ENCODE measurements around the gene MOG.
A peak's percentile ranks its signal among the peaks of the same experiment; 100 is the strongest.

The MOG gene

DNA sequence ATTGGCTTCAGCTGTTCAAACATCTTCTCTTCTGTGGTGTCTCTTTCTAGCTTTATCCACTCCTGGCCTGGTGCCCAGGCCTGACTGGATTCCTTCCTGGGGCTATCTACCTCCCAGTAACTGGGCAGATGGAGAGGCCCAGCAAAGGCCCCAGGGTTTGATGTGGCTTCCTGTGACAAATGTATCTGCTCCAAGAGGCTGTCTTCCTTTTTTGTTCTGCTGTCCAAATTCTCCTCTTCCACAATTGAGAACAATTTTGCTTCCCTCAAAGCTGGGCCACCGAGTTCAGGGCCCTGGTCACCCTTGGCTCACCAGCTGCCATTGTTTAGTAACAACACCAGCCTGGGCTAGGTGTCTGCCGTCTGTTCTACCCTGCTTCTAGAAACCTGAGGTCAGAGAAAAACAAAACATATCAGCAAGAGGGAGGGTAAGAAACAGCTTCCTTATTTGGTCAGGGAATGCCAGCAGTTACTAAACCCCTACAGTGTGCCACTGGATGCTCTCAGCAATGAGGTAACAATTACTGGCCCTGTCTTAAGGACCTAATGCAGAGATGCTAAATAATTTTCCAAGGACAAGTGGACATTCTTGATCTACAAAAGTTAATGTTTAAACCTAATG, 20.2 kb downstream of the MOG start:
- DNase-seq (ENCODE audit: low read depth), result peak; percentile 49

DNA sequence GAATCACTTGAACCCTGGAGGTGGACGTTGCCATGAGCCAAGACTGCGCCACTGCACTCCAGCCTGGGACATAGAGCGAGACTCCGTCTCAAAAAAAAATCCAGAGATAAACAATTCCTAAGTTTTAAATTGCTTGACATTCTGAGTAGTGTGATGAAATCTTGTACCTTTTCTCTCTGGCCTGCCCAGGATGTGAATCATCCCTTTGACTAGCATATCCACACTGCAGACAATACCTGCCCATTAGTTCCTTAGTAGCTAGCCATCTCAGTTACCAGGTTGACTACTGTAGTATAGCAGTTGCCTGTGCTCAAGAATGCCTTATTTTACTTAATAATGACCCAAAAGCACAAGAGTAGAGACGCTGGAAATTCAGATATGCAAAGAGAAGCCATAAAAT, 21.2 kb downstream of the MOG start:
- DNase-seq (ENCODE audit: low read depth), result peak; percentile 65

DNA sequence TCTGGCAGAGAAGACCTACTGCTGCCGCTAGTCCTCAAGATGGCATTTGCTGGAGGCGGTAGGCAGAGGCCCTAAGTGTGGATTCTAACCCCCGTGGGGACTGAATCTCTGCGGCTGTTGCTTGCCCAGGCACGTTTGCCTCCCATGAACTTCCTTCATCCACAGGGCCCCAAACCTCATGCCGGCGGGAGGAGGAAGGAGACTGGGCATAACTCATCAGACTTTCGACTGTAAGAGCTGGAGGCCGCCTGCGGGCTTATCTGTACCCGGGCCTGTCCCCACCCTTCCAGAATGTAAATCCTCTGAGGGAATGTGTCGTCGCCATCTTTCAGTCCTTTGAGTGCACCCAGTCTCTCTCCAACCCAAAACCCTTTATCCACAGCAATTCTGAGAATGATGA, 23.1 kb downstream of the MOG start:
- no peak for DNase-seq (ENCODE audit: low read depth)

DNA sequence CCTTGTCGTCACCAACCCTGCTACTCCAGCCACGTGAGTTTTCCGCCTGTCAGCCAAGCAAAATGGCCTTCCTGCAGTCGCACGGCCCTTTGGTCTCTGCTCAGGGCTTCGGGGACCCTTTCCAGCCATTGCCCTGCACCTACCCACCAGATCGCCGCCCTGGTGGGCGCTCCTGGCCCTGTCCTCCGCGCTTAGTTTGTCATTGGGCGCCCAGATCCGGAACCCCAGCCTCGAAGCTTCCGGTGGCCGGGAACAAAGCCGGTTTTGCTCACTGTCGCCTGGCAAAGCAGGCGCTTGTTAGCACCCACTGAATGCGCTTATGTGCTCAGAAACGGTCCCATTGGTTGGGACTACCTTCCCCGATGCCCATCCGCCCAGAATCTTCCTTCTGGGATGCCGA, 23.5 kb downstream of the MOG start:
- DNase-seq (ENCODE audit: low read depth), result no peak

DNA sequence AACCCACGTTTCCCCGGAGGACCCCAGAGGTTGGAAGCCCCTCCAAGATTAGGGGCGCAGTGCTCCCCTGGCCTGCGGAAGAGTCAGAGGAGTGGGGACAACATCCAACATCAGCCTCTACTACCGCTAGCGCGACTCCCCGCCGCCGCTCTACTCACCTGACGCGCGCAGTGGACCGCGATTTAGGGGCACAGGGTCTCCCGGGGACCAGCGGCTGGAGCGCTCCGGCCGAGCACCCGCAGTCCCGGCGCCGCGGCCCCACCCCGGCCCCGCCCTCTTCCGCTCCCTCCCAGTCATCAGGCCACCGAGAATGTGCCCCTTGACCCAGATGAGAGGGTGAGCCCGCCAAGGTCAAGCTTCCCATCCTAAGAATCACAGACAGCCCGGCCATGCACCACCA, 24.0 kb downstream of the MOG start, which contains the start of gene ZFP57:
TSS of gene ZFP57 (minus strand) at position 249 of the 400 bp plus-strand sequence. CDS start 4,149 bp downstream, outside the sequence.
- no peak for DNase-seq (ENCODE audit: low read depth)

DNA sequence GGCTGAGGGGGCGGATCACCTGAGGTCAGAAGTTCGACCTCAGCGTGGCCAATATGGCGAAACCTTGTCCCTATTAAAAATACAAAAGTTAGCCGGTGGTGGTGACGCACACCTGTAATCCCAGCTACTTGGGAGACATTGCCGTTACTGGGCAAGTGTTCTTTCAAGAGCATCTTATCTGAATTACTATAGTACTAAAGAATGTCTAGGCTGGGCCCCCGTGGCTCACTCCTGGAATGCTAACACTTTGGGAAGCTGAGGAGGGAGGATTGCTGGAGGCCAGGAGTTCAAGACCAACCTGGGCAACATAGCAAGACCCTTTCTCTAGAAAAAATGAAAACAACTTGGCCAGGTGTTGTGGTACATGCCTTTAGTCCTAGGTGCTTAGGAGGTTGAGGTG, 24.9 kb downstream of the MOG start:
- DNase-seq (ENCODE audit: low read depth), result peak; percentile 14

DNA sequence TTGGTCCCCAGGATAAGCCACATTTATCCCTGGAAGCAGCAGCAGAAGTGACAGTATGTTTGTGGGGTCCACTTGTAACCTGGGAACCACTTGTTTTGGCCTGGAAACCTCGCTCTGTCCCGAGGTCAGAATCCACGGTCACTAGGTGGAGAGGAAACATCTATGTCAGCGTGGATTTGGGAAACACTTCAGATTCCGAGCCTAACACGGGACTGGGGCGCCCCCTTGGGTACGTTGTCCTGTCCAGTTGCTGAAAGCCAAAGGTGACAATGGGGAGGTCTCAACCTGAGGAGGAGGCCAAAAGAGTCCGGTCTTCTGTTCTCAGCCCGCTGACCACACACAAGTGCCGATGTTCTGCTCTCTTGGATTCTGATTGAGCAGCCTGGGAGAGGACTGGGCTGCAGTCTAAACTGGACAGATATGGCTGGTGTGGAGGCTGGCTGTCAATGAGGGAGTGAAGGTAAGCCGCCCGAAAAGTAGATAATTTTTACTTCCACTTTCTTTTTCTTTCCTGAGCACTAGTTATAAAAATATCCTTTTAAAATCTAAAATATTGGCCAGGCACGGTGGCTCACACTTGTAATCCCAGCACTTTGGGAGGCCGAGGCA, 28.9 kb downstream of the MOG start:
- no peak for DNase-seq (ENCODE audit: low read depth)

DNA sequence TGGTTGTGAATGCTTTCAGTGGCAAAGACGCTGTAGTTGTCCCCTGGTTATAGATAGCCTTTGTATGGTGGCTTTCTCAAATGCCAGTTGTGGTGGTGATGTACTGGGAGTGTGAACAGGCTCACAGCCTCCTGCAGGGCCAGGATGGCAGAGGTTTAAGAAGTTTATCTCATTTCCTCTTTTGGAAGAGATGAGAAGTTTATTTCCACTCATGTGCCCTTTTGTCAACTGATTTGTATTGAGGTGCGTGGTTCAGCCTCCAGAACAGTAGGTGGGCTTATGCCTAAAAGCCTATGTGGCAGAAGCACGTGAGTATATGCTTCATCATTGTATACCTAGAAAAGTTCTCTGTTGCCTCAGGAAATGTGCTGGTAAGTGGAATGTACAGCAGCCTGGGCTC, 37.7 kb downstream of the MOG start:
- DNase-seq (ENCODE audit: low read depth), result no peak

DNA sequence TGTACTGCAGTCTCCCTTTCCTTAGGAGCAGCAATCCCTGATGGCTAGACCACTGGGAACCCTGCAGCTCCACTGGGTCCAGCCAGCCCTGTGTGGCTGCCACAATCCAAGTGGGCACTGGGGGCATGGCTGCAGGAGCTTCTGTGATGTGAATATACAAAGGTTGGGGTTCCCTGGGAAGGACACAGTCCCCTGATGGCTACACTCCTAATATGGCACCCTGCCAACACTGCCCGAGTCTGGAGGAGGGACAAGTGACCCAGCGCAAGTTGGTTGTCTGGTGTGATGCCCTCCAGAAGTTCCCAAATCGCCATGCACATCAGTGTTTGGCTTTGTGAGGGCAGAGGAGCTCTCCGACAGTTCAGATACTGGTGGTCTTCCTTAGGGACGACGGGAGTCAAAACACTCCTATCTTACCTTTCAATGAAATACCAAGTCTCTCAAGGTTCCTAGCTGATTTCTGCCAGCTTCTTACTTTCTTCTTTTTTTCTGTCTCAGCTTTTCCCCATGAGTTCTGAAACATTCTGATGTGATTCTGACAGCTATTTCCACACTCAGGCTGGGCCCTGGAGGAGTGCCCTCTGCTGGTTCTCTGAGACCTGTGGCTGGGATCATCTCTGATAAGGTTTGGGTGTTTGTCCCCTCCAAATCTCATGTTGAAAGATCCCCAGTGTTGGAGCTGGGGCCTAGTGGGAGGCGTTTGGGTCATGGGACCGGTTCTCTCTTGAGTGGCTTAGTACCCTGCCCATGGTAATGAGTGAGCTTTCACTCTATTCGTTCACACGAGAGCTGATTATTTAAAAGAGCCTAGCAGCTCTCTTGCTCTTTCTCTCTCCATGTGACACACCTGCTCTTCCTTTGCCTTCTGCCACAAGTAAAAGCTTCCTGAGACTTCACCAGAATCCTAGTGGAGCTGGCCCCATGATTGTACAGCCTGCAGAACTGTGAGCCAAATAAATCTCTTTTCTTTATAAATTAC, 39.5 kb downstream of the MOG start:
- DNase-seq (ENCODE audit: low read depth), result peak; percentile 50

DNA sequence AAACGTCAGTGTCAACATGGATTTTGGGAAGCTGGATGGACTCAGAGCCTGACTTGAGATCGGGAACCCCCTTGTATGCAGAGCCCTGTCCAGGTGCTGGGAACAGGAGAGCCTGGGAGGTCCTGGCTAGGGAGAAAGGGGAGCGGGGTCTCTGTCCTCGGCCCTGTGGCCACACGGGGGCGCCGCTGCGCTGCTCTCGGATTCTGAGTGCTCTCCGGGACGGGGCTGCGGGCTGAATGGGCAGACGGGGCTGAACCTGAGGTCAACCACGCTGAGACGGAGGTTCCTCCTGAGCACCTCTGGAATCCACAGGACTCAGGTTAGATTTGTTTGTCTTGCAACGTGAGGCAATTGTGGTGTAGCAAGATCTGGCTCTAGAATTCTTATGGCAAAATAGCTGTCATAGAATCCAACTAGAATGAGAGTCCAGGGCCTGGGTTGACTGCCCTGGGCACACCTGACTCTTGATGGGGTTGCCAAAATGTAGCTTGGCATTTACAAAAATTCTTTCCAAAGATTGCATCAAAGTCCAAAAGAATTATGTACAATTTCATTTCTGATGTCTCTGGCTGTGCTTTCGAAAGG, 45.7 kb downstream of the MOG start:
- no peak for DNase-seq (ENCODE audit: low read depth)

DNA sequence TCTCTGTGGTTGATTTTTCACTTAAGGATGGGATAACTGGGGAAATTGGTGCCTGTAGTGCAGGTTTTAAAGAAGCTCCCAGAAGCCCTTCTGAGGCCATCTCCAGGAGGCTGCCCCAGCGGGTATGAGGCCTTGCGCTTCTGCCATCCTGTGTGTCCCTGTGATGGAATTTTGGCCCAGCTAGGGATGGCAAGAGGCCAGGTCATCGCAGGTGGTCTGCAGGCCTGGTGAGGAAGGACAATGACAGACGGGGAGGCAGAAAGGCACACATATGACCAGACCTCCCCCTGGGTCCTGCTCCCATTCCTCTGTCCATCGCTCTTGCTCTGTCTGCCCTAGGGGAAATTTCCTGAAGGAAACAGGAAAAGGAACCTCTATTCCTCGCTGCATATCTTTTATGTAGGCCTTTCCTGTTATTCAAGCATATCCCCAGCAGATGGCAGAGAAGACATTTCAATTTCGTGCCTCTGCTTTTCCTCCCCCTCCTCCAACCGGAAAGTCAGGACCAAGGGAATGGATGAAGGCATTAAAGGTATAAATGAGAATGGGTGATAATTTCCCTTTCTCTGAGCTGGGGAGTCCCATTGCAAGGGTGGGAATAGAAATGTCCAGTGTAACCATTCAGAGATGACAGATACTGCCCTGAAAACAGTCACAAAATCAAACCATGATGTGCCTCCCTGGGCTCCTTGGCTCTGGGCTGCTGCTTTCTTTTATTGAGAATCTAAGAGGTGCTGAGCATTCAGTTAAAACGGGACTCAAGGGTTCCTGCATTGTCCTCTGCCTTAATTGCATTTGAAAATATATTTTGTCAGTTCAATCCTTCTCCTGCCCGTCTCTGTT, 48.7 kb downstream of the MOG start:
- peak; percentile 56 for DNase-seq (ENCODE audit: low read depth)

DNA sequence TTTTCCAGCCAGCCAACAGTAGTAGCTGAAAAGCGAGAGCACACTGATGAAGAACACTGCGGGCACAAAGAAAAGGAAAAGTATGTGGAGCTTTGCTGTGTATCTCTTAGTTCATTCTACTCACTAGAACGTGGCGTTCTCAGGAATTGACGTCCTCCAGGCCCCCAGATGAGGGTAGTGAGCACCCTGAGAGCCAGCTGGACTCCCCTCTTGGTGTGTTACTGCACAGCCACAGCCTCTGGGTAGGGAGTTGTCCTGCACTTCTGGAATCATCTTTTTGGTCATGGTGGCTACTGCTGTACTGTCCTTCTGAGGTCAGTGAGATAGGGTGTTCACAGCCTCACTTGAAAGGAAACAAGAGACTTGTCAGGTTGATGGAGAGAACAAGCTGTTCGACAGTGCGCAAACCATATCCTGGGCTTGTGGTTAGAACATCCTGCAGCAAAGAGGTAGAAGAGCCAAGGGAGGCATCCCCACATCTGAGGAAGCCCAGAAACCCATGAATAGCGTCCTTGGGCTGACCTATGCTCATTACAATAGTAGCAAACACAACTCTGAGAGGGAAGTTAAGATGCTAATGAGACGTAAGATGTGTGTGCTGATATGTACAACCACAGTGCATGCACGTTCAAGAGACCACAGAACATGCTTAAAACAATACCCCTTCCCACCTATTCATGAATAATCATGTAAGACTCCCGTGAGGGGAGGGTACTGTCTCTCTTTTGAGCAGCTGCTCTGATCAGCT, 51.7 kb downstream of the MOG start:
- DNase-seq (ENCODE audit: low read depth), result no peak

DNA sequence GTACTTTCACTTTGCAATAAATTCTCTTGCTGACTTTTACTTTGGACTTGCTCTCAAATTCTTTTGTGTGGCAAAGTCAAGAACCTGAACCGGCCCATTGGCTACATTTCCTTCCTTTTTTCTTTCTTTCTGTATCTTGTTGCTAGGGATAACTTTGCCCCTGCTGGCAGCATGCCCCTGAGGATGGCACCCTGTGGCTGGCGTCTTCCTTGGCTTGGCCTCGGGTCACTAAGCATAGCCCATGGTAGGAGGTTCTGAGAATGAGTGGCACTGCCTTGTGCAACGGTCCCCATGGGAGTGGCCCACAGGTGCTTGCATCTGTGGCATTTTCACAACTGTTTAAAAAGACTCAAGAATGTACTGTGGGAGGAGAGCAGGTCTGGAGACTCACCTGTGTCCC, 52.3 kb downstream of the MOG start:
- no peak for DNase-seq (ENCODE audit: low read depth)

DNA sequence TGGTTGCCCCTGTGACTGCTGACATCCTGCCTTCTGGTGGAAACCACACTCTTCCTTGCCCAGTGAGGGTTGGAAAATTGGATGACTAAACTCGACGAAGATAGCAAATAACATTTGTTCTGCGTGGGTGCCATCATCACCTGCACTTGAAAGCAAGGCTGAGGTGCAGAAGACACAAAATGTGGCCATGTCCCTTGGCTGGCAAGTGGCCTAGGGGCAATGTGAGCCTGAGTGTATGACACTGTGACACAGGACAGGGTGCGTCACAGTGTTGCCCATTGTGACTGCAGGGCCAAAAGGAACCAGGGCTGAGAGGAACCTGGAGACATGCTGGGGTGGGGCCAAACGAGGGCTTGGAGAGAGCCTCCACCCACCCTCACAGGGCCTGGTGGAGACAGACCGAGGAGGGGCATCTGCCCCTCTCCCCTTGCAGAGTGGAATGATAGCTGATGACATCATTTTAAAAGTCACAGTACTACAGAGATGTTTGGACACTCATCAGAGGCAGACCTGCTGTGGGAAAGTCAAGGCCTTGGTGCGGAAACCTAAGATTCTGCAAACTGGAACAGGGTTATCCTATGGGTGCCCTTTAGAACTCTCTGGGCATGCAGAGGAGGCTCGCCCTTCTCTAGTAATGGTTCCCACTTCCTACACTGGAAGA, 53.5 kb downstream of the MOG start:
- DNase-seq (ENCODE audit: low read depth), result no peak

DNA sequence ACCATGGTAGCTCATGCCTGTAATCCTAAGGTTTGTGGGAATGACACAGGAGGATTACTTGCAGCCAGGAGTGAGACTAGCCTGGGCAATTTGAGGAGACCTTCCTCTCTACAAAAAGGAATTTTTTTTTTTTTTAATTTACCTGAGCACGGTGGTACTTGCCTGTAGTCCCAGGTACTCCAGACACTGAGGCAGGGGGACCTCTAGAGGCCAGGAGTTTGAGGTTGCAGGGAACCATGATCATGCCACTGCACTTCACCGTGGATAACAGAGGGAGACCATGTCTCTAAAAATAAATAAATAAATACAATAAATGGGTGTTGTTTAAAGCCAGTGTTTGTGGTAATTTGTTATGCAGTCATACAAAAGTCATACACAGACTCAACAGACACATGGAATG, 64.0 kb downstream of the MOG start:
- DNase-seq (ENCODE audit: low read depth), result no peak
